ENCODE data around the gene AMPD3. TPM values are rescaled to one million over a fixed set of nuclear protein-coding genes. Genes with fewer than 3 reads are reported as not detected.

AMPD3 gene
- polyA plus RNA-seq, 1 donor from 2014 or later: not detected

DNA sequence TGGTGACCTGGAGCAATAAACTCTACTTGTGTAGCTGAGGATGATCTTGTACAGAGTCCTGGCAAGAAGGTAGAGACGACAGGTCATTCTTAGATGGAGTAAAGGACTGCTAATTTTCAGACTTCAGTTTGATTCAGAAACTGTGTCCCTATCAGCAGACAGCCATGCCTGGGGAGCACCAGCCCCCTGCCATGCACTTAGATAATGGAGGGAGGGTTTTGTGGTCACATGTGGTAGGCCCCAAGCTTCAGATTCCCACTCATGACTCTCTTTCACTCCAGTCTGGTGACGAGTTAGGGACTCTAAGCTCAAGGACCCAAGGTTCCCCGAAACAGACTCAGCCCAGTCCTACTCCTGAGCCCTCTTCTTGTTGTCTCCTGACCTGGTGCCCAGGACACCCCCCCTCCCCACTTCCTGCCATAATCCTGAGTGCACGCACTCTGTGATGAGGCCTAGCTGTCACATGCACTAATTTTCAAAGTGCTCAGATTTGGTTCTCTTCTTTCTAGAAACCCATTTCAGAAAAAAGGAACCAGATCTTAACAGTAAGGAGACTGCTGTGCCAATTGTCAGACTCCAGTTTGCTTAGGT is 10.2 kb upstream of the AMPD3 start:
- Histone ChIP-seq H3K9me2 (ENCODE audit: insufficient read depth, low read length) (no peaks in the 10 kb centered on the region), H3K27me3 (ENCODE audit: insufficient read depth, low read depth, low read length) (peaks cover 11% of the 10 kb centered on the region), H3K27ac (ENCODE audit: low read length) (no peak overlapping the region), H3K4me3 (ENCODE audit: low read length) (no peak overlapping the region), H3F3A (ENCODE audit: insufficient read depth, low read length, poor library complexity, severe bottlenecking) (no peaks in the 10 kb centered on the region), H3K4me2 (ENCODE audit: low read length) (no peak overlapping the region), H4K20me1 (ENCODE audit: insufficient read depth) (no peaks in the 10 kb centered on the region), H3K79me2 (replicated peaks; ENCODE audit: insufficient read depth, low read length) (no peaks in the 10 kb centered on the region), H3K36me3 (ENCODE audit: insufficient read depth, low read length) (no peaks in the 10 kb centered on the region), H3K9me3 (ENCODE audit: low read length) (no peaks in the 10 kb centered on the region), H3K9ac (ENCODE audit: low read length) (no peak overlapping the region), H2AFZ (ENCODE audit: low read depth, low read length) (no peak overlapping the region)
- TF ChIP-seq, protein P1, sequence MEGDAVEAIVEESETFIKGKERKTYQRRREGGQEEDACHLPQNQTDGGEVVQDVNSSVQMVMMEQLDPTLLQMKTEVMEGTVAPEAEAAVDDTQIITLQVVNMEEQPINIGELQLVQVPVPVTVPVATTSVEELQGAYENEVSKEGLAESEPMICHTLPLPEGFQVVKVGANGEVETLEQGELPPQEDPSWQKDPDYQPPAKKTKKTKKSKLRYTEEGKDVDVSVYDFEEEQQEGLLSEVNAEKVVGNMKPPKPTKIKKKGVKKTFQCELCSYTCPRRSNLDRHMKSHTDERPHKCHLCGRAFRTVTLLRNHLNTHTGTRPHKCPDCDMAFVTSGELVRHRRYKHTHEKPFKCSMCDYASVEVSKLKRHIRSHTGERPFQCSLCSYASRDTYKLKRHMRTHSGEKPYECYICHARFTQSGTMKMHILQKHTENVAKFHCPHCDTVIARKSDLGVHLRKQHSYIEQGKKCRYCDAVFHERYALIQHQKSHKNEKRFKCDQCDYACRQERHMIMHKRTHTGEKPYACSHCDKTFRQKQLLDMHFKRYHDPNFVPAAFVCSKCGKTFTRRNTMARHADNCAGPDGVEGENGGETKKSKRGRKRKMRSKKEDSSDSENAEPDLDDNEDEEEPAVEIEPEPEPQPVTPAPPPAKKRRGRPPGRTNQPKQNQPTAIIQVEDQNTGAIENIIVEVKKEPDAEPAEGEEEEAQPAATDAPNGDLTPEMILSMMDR (IDR thresholded peaks at IDR 0.05; ENCODE audit: poor library complexity, severe bottlenecking): no peak
- no peak for TF ChIP-seq TAF1 (IDR thresholded peaks at IDR 0.05; ENCODE audit: low read depth)
- no peak for TF ChIP-seq EZH2 (IDR thresholded peaks at IDR 0.05; ENCODE audit: borderline replicate concordance, insufficient read depth, low read length, poor library complexity, severe bottlenecking)
- TF ChIP-seq EP300 (conservative IDR thresholded peaks at IDR 0.05; ENCODE audit: poor library complexity, severe bottlenecking): no peak
- no peak for TF ChIP-seq MXI1 (conservative IDR thresholded peaks at IDR 0.05; ENCODE audit: poor library complexity, severe bottlenecking)
- TF ChIP-seq SMC3 (conservative IDR thresholded peaks at IDR 0.05; ENCODE audit: poor library complexity): no peak

DNA sequence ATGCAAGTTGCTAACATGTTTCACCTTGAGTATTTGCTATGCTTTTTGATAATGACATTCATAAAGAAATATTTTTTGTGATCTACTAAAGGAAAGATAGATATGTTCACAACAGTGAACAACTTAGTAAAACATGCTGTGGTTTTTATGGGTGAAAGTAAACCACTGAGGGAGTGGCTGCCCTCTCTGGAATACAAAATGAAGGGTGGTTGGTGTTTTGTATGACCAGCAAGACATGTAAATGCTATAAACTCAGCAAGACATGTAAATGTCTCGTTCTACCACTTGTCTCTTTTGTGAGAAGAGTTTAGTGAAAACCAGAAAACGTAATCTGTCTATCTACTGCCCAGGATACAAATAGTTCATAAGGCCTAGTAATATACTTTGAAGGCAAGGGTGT is 7.6 kb upstream of the AMPD3 start:
- no peaks in the 10 kb centered on the region for H3K36me3 ChIP-seq (ENCODE audit: insufficient read depth, low read length)
- H3K27ac ChIP-seq (ENCODE audit: low read length): no peak overlapping the region
- no peaks in the 10 kb centered on the region for H3F3A ChIP-seq (ENCODE audit: insufficient read depth, low read length, poor library complexity, severe bottlenecking)
- H3K9ac ChIP-seq (ENCODE audit: low read length): no peak overlapping the region
- peaks cover 36% of the 10 kb centered on the region for H3K27me3 ChIP-seq (ENCODE audit: insufficient read depth, low read depth, low read length)
- TF ChIP-seq RAD21 (conservative IDR thresholded peaks at IDR 0.05) (no peak), SMC3 (conservative IDR thresholded peaks at IDR 0.05; ENCODE audit: poor library complexity) (no peak), EZH2 (IDR thresholded peaks at IDR 0.05; ENCODE audit: borderline replicate concordance, insufficient read depth, low read length, poor library complexity, severe bottlenecking) (no peak), EP300 (conservative IDR thresholded peaks at IDR 0.05; ENCODE audit: poor library complexity, severe bottlenecking) (no peak), MXI1 (conservative IDR thresholded peaks at IDR 0.05; ENCODE audit: poor library complexity, severe bottlenecking) (no peak), TAF1 (IDR thresholded peaks at IDR 0.05; ENCODE audit: low read depth) (no peak), POLR2AphosphoS5 (IDR thresholded peaks at IDR 0.05) (no peak)
- TF ChIP-seq, protein P2, sequence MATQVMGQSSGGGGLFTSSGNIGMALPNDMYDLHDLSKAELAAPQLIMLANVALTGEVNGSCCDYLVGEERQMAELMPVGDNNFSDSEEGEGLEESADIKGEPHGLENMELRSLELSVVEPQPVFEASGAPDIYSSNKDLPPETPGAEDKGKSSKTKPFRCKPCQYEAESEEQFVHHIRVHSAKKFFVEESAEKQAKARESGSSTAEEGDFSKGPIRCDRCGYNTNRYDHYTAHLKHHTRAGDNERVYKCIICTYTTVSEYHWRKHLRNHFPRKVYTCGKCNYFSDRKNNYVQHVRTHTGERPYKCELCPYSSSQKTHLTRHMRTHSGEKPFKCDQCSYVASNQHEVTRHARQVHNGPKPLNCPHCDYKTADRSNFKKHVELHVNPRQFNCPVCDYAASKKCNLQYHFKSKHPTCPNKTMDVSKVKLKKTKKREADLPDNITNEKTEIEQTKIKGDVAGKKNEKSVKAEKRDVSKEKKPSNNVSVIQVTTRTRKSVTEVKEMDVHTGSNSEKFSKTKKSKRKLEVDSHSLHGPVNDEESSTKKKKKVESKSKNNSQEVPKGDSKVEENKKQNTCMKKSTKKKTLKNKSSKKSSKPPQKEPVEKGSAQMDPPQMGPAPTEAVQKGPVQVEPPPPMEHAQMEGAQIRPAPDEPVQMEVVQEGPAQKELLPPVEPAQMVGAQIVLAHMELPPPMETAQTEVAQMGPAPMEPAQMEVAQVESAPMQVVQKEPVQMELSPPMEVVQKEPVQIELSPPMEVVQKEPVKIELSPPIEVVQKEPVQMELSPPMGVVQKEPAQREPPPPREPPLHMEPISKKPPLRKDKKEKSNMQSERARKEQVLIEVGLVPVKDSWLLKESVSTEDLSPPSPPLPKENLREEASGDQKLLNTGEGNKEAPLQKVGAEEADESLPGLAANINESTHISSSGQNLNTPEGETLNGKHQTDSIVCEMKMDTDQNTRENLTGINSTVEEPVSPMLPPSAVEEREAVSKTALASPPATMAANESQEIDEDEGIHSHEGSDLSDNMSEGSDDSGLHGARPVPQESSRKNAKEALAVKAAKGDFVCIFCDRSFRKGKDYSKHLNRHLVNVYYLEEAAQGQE (IDR thresholded peaks at IDR 0.05; ENCODE audit: borderline replicate concordance): no peak
- TF ChIP-seq, protein P1 (IDR thresholded peaks at IDR 0.05; ENCODE audit: poor library complexity, severe bottlenecking): no peak
- no peak overlapping the region for H3K4me2 ChIP-seq (ENCODE audit: low read length)
- no peak overlapping the region for H2AFZ ChIP-seq (ENCODE audit: low read depth, low read length)
- H4K20me1 ChIP-seq (ENCODE audit: insufficient read depth): no peaks in the 10 kb centered on the region
- no peaks in the 10 kb centered on the region for H3K9me3 ChIP-seq (ENCODE audit: low read length)
- H3K79me2 ChIP-seq (replicated peaks; ENCODE audit: insufficient read depth, low read length): no peaks in the 10 kb centered on the region
- H3K9me2 ChIP-seq (ENCODE audit: insufficient read depth, low read length): no peaks in the 10 kb centered on the region
- no peak overlapping the region for H3K4me3 ChIP-seq (ENCODE audit: low read length)

All from neural cell (in vitro differentiated cells).